ENCODE data around the gene CD58.

DNA sequence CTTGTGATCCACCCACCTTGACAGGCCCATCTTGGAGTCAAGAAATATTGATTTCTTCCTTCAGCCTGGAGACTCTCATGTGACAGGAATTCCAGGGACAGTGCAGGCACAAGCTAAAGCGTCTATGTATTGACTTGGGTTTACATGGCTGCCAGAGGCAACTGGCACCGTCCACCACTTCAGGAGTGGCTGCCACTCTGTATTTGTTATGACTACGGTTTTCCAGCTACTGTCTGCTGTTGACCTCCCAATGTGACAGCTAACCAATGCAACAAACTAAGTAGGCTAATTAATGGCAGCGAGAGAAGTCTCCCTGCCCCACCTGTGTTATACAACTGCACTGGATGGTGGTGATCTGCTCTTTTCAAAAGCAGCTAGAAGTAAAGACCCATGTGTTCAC lies 56.9 kb downstream of the CD58 start:
- TF ChIP-seq POLR2A (IDR thresholded peaks at IDR 0.05): no peak
- TF ChIP-seq, protein P1, sequence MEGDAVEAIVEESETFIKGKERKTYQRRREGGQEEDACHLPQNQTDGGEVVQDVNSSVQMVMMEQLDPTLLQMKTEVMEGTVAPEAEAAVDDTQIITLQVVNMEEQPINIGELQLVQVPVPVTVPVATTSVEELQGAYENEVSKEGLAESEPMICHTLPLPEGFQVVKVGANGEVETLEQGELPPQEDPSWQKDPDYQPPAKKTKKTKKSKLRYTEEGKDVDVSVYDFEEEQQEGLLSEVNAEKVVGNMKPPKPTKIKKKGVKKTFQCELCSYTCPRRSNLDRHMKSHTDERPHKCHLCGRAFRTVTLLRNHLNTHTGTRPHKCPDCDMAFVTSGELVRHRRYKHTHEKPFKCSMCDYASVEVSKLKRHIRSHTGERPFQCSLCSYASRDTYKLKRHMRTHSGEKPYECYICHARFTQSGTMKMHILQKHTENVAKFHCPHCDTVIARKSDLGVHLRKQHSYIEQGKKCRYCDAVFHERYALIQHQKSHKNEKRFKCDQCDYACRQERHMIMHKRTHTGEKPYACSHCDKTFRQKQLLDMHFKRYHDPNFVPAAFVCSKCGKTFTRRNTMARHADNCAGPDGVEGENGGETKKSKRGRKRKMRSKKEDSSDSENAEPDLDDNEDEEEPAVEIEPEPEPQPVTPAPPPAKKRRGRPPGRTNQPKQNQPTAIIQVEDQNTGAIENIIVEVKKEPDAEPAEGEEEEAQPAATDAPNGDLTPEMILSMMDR (IDR thresholded peaks at IDR 0.05): no peak
